ACC112 (cell line): Measurements from ENCODE around the gene NPB.

Experiments used
- H2AFZ ChIP-seq: fragments of 200-600 bp; sonication (generic); one replicate; pipeline ENCODE4 v1.6.0; 2017; ENCODE audit warnings: antibody characterized with exemption, low read length; ENCODE audit not compliant: unreplicated experiment
- H3K27ac ChIP-seq: fragments of 200-600 bp; sonication (generic); 2 replicates; pipeline ENCODE4 v1.5.1; 2014; ENCODE audit warnings: low read depth, mild to moderate bottlenecking, antibody characterized with exemption, low read length, moderate library complexity
- H3K27me3 ChIP-seq: fragments of 200-600 bp; sonication (generic); 2 replicates; pipeline ENCODE4 v1.6.1; 2014; ENCODE audit warnings: mild to moderate bottlenecking, antibody characterized with exemption, low read length, moderate library complexity, mixed read lengths; ENCODE audit not compliant: insufficient read depth
- H3K36me3 ChIP-seq: fragments of 200-600 bp; sonication (generic); 2 replicates; pipeline ENCODE4 v1.6.1; 2016; ENCODE audit warnings: mild to moderate bottlenecking, antibody characterized with exemption, low read length, moderate library complexity, mixed read lengths; ENCODE audit not compliant: insufficient read depth
- H3K4me1 ChIP-seq: fragments of 200-600 bp; sonication (generic); one replicate; pipeline ENCODE4 v1.6.1; 2016; ENCODE audit warnings: low read length, mixed read lengths; ENCODE audit not compliant: insufficient read depth, unreplicated experiment, control insufficient read depth
- H3K4me3 ChIP-seq: fragments of 200-600 bp; sonication (generic); 2 replicates; pipeline ENCODE4 v1.5.1; 2014; ENCODE audit warnings: mild to moderate bottlenecking, low read depth, low read length
- H3K79me2 ChIP-seq: fragments of 200-600 bp; sonication (generic); one replicate; pipeline ENCODE4 v1.6.0; 2016; ENCODE audit warnings: low read length; ENCODE audit not compliant: control insufficient read depth, unreplicated experiment, insufficient read depth

NPB gene

DNA sequence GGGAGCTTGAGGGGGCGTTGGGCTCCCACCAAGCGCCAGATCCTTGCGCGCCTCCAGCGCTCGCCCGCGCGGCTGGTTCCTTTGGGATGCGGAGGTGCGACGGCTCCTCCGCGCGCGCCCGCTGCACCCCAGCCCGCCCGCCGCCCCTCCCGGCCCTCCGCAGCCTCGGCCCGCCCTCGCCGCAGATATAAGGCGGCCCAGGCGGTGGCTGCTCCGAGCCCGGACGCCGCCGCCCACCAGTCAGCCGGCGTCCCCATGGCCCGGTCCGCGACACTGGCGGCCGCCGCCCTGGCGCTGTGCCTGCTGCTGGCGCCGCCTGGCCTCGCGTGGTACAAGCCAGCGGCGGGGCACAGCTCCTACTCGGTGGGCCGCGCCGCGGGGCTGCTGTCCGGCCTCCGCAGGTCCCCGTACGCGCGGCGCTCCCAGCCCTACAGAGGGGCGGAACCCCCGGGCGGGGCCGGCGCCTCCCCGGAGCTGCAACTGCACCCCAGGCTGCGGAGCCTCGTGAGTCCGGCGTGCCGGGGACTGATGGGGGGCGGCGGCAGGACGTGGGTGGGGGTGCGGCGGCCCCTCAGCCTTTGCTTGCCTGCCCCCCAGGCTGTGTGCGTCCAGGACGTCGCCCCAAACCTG, at the start of gene NPB:
TSS of gene NPB (plus strand) at position 216 of the 630 bp plus-strand sequence. CDS start at position 256, 40 bp downstream.
- no peaks in the 10 kb centered on the region for H3K79me2 ChIP-seq
- H3K4me3 ChIP-seq: peak within 1 kb of the TSS; percentile 63
- no peak within 1 kb of the TSS for H3K27ac ChIP-seq
- peaks cover 20% of the 10 kb centered on the region for H3K4me1 ChIP-seq
- peaks cover 4% of the 10 kb centered on the region; the same call in 1 of the 2 replicates for H3K36me3 ChIP-seq
- no peak within 1 kb of the TSS for H2AFZ ChIP-seq
- H3K27me3 ChIP-seq: no peaks in the 10 kb centered on the region

DNA sequence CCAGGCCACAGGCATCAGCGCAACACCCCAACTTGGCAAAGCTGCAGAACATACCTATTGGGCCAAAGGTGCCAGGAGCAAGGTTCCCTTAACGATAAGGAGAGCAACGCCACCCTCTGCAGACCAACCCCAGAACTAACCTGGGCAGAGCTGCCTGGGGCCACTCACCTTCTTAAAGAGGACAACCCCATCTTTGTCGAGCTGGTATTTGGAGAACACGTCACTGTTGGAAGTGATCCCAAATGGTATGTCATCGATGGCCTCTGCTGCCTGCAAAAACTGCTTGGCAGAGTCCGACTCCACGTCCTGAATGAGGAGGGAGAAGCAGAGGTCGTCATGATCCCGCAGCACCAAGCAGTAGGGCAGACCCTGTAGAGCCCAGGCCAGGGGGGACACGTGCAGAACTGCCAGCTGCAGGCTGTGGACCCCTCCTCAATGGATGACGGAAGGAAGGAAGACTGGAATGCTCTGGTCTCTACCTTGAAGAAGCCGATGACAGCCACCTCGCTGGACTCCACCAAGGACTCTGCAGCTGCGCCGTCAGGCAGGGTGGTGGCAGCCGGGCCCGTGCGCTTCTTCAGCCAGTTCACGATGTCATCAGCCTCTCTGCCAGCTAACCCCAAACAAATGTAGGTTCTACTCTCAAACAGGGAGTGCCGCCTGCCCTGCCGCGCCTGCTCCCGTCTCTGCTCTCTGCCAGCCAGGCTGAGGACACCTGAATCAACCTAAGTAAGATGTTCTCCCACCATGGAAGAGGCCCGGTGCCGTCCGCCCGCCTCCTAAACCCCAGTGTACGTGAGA, 46.9 kb upstream of the NPB start:
- Histone ChIP-seq H2AFZ (no peak overlapping the region), H3K79me2 (peaks cover 83% of the 10 kb centered on the region), H3K36me3 (peaks cover 53% of the 10 kb centered on the region; the same call in 1 of the 2 replicates), H3K4me1 (peaks cover 20% of the 10 kb centered on the region), H3K4me3 (no peak overlapping the region), H3K27me3 (no peaks in the 10 kb centered on the region), H3K27ac (no peak overlapping the region)

DNA sequence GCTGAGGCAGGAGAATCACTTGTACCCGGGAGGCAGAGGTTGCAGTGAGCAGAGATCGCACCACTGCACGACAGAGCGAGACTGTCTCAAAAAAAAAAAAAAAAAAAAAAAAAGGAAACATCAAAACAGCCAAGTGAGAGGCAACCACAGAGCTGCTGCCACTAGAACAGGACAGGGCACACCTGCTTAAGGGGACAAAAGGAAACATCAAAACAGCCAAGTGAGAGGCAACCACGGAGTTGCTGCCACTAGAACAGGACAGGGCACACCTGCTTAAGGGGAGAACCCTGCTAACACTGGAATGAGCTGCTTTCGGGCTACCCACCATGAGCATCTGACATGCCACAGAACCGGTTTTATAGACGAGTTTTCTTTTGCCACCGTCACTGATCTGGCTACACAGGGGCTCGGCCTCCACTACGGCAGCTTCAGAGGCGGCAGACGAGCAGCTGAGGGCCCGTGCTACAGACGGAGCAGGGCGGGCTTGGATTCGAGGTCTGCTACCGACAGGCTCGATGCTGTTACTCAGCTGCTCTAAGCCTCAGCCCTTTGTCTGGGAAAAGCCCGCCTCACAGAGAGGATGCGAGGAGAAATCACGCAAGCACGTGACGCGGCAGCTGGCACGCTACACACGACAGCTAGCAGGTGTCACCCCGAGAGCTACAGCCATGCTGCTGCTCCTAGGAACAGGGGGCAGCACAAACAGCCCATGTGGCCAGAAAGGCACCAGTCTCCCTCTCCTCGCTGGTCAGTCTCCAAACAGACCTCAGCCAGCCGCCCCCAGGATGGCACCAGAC, 43.7 kb upstream of the NPB start:
- Histone ChIP-seq H3K79me2 (peaks cover 81% of the 10 kb centered on the region), H3K27ac (no peak overlapping the region; the same call in 1 of the 2 replicates), H2AFZ (no peak overlapping the region), H3K27me3 (no peaks in the 10 kb centered on the region), H3K4me1 (peaks cover 30% of the 10 kb centered on the region), H3K36me3 (peaks cover 32% of the 10 kb centered on the region; the same call in 1 of the 2 replicates), H3K4me3 (peak overlapping the region; percentile 84)

DNA sequence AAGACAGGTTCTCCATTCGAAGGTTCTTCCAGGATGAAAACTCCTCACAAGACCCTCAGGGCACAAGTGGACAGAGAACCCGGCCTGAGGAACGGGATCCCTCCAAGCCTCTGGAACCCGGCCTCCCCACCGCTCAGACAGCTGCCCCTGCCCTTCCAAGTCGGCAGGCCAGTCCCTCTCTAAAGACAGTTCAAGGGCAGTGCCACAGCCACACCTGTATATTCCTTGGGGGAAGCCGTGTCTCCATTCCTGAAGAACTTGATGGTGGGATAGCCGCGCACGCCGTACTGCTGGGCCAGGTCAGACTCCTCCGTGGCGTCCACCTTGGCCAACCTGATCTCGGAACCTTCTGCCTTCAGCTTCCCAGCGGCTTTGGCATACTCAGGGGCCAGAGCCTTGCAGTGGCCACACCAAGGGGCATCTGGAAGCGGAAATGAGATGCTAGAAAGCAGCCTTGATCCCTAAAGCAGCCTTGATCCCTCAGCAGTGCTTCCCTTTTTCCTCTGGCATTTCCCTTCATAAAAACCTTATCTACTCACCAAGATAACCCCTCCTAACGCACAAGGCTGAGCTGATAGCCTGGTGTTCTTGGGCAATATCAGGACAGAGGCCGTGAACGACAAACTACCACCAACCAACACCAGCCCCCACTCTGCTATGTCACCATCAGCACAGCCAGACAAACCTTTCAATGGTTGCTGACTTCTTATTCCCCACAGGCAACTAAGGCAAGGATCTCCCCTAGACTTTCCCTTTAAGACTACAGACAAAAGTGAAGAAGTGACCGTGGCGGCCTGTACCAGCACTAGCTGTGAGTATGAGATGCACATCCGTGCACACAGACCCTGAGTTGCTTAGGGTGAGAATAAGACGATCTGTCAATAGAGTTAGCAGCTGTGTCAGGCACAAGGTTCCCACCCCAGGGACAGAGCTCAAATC, 42.8 kb upstream of the NPB start:
- H3K4me1 ChIP-seq: peaks cover 36% of the 10 kb centered on the region
- peak overlapping the region; percentile 78 for H3K27ac ChIP-seq
- peak overlapping the region; percentile 84 for H3K4me3 ChIP-seq
- H3K79me2 ChIP-seq: peaks cover 82% of the 10 kb centered on the region
- no peaks in the 10 kb centered on the region for H3K27me3 ChIP-seq
- H2AFZ ChIP-seq: no peak overlapping the region
- peaks cover 27% of the 10 kb centered on the region; the same call in 1 of the 2 replicates for H3K36me3 ChIP-seq

DNA sequence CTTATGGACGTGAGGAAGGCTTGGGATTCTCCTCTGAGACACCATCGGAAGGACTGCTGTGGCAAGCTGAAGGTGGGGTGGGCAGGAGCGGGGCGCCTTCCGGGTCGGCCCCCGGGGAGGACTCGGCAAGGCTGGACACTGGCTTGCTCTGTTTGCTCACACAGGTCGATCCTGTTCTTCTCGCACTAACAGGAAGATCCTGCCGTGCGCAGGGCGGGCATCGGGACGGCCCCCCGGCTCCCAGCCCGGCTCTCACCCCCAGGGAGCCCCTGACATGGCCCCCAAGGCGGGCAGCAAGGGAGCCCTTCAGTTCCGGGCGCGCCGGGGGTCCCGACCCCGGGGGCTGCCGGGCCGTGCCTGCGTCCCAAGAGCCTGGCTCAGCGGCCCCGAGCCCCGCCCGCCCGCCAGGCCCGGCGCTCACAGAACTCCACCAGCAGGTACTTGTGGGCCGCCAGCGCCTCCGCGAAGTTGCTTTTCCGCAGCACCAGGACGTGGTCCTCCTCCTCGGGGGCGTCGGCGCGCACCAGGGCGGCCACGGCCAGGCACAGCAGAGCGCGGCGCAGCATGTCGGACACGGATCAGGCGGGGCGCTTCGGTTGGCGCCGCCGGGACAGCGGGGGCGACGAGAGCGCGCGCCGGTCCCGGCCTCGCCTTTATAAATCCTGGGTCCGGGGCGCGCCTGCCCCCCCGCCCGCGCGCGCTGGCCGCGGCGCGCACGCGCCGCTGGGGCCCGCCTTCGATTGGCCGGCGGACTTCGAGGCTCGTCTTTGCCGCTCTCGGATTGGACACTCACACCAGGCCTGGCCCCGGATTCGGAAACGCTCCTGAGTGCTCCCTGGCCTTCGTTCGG, 41.9 kb upstream of the NPB start, which contains the start of gene P4HB:
TSS of gene P4HB (minus strand) at position 630 of the 850 bp plus-strand sequence. CDS start at position 566, 64 bp downstream.
- peak within 1 kb of the TSS; percentile 93 for H3K27ac ChIP-seq
- H3K36me3 ChIP-seq: peaks cover 24% of the 10 kb centered on the region; the same call in 1 of the 2 replicates
- peaks cover 35% of the 10 kb centered on the region for H3K4me1 ChIP-seq
- peaks cover 77% of the 10 kb centered on the region for H3K79me2 ChIP-seq
- no peak within 1 kb of the TSS for H2AFZ ChIP-seq
- H3K27me3 ChIP-seq: no peaks in the 10 kb centered on the region
- peak within 1 kb of the TSS; percentile 88 for H3K4me3 ChIP-seq

DNA sequence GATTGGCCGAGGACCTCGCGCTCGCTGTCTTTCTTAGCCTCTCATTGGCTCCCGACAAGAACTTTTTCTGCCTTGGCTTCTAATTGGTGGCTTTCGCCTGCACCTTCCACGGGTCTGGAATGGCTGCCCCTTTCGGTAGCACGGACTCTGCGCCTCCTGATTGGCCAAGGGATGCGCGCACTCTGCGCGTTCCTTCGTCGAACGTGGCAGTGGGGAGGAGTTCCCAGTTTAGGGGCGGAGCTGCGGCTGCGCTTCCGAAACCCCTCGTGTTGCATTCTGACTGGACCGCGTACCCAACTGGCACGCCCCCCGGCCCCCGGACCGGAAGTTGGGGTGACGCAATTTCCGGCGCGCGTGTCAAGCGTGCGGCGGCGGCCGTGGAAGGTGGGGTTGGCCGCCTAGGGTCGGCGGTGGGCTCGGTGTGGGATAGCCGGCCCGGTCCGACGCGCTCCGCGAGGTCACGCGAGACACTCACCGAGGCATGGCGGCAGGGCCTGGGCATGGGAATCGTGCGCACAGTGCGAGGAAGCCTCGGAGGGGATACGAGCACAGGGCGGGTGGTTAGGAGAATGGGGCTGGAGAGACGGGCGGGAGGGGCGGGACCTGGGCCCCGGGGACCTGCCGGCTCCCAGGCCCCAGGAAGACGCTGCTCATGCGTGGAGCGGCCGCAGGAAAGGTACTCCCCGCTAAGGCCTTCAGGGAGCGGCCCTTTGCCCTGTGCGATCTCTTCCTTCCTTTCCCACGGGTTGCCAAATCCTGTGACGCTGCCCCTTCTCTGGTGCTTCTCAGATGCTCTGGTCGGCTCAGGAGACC, 41.1 kb upstream of the NPB start:
- Histone ChIP-seq H3K27ac (peak overlapping the region; percentile 93), H3K36me3 (peaks cover 15% of the 10 kb centered on the region; the same call in 1 of the 2 replicates), H2AFZ (no peak overlapping the region), H3K79me2 (peaks cover 69% of the 10 kb centered on the region), H3K27me3 (no peaks in the 10 kb centered on the region), H3K4me1 (peaks cover 30% of the 10 kb centered on the region), H3K4me3 (peak overlapping the region; percentile 88)

DNA sequence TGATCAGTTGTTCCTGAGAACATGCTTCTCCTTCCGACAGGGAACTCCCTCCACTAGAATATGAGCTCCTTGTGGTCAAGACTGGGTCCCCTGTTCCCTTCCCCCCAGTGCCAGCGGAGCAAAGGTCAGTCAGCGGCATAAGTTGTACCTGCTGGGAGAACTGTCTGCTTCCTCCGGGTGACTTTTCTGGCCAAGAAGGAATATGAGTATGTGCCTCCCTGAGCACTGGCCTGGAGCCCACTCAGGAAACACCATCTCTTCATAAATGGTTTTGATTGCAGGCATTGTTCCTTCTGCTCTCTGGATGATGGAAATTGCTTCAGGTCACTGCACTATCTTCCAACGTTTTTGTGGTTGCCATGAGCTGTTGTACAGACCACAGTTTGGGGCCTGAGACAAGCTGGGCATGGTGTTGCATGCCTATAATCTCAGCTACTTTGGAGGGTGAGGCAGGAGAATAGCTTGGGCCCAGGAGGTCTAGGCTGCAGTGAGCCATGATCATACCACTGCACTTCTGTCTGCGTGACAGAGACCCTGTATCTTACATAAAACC, 38.8 kb upstream of the NPB start:
- Histone ChIP-seq H3K27ac (peak overlapping the region; percentile 48), H3K4me1 (peaks cover 33% of the 10 kb centered on the region), H3K79me2 (peaks cover 52% of the 10 kb centered on the region), H2AFZ (no peak overlapping the region), H3K36me3 (peaks cover 7% of the 10 kb centered on the region; the same call in 1 of the 2 replicates), H3K27me3 (no peaks in the 10 kb centered on the region), H3K4me3 (peak overlapping the region; percentile 48)

DNA sequence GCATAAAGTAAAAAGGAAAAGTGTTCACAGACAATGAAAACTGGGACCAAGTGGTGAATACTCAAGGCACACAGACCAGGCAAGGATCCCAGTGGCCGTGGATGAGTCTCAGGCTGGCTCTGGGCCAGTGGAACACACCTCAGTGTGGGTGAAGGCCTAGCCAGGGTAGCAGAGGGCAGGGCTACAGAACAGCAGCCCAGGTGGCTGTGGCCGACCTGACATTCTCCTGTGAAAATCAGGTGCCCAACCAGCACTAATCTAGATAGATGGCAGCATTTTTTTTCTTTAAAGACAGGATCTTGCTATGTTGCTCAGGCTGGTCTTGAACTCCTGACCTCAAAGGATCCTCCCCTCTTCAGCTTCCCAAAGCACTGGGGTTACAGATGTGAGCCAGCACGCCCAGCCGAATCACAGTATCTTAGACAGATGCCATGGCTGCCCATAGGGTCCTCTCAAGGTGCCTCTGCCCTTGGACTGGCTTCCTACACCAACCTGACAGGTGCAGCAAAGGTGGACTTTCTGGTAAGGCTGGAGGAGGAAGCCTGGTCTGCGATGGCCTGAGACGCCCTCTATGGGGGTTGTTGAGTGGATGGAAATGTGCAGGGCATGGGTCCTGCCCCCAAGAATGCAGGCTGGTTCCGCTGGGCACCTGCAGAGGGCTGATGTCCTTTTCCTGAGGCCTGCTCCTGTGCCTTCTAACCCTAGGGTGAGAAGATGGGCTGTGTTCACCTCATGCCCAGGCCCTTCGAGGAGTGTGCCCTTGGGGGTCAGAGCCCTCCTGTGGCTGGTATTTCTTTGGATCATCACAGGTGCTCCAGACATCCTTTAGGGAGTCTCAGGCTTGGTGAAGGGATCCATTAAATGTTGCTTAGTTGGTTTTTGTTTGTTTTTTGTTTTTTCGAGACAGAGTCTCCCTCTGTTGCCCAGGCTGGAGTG, 37.9 kb upstream of the NPB start:
- no peak overlapping the region for H2AFZ ChIP-seq
- H3K36me3 ChIP-seq: no peaks in the 10 kb centered on the region; the same call in 1 of the 2 replicates
- H3K79me2 ChIP-seq: peaks cover 43% of the 10 kb centered on the region
- H3K27ac ChIP-seq: peak overlapping the region; percentile 48; the same call in 1 of the 2 replicates
- H3K27me3 ChIP-seq: no peaks in the 10 kb centered on the region
- no peak overlapping the region for H3K4me3 ChIP-seq
- H3K4me1 ChIP-seq: peaks cover 33% of the 10 kb centered on the region
